Mucosa of stomach (tissue), 1 donor: Measurements from ENCODE around the gene DCBLD2.

Source experiments
- H3K27me3 ChIP-seq: one replicate; pipeline ENCODE4 v1.7.0; 2013; ENCODE audit warnings: mild to moderate bottlenecking, low read length; ENCODE audit not compliant: control insufficient read depth, insufficient read depth
- H3K36me3 ChIP-seq: one replicate; pipeline ENCODE4 v1.7.0; 2013; ENCODE audit warnings: low read length; ENCODE audit not compliant: control insufficient read depth, insufficient read depth
- H3K4me1 ChIP-seq: one replicate; pipeline ENCODE4 v1.7.0; 2013; ENCODE audit warnings: mild to moderate bottlenecking, low read length; ENCODE audit not compliant: control insufficient read depth, insufficient read depth
- H3K4me3 ChIP-seq: one replicate; pipeline ENCODE4 v1.7.0; 2013; ENCODE audit warnings: low read length
- H3K9ac ChIP-seq: one replicate; pipeline ENCODE4 v1.7.0; 2013; ENCODE audit warnings: mild to moderate bottlenecking, low read length, moderate library complexity
- H3K9me3 ChIP-seq: one replicate; pipeline ENCODE4 v1.7.0; 2013; ENCODE audit warnings: mild to moderate bottlenecking, low read length, moderate library complexity; ENCODE audit not compliant: control insufficient read depth
- donor health status: Pancreatic carcinoma.

Gene DCBLD2

GRCh38 chr3:98817547-98818041, 83.9 kb downstream of the DCBLD2 start:
- H3K27me3 ChIP-seq = no peaks in the 10 kb centered on the region
- no peak overlapping the region for H3K4me3 ChIP-seq
- H3K4me1 ChIP-seq = no peaks in the 10 kb centered on the region
- H3K9ac ChIP-seq = no peak overlapping the region
- no peaks in the 10 kb centered on the region for H3K36me3 ChIP-seq
- H3K9me3 ChIP-seq = no peaks in the 10 kb centered on the region

GRCh38 chr3:98814817-98815420, 86.6 kb downstream of the DCBLD2 start:
- H3K4me3 ChIP-seq = no peak overlapping the region
- no peak overlapping the region for H3K9ac ChIP-seq
- no peaks in the 10 kb centered on the region for H3K9me3 ChIP-seq
- H3K36me3 ChIP-seq = no peaks in the 10 kb centered on the region
- no peaks in the 10 kb centered on the region for H3K27me3 ChIP-seq
- H3K4me1 ChIP-seq = no peaks in the 10 kb centered on the region

- Histone ChIP-seq H3K36me3 (no peaks in the 10 kb centered on the region), H3K9me3 (no peaks in the 10 kb centered on the region), H3K4me1 (no peaks in the 10 kb centered on the region), H3K9ac (no peak overlapping the region), H3K4me3 (no peak overlapping the region), H3K27me3 (no peaks in the 10 kb centered on the region)
Measured at GRCh38 chr3:98812851-98813374, 88.6 kb downstream of the DCBLD2 start.

GRCh38 chr3:98811048-98811447, 90.4 kb downstream of the DCBLD2 start:
- Histone ChIP-seq H3K36me3 (no peaks in the 10 kb centered on the region), H3K9ac (no peak overlapping the region), H3K9me3 (no peaks in the 10 kb centered on the region), H3K27me3 (no peaks in the 10 kb centered on the region), H3K4me3 (no peak overlapping the region), H3K4me1 (no peaks in the 10 kb centered on the region)

GRCh38 chr3:98809557-98809956, 91.9 kb downstream of the DCBLD2 start:
- Histone ChIP-seq H3K4me3 (no peak overlapping the region), H3K36me3 (no peaks in the 10 kb centered on the region), H3K9ac (no peak overlapping the region)

GRCh38 chr3:98808071-98808470, 93.4 kb downstream of the DCBLD2 start:
- no peak overlapping the region for H3K9ac ChIP-seq
- no peaks in the 10 kb centered on the region for H3K4me1 ChIP-seq
- H3K4me3 ChIP-seq = no peak overlapping the region
- H3K36me3 ChIP-seq = no peaks in the 10 kb centered on the region
- H3K27me3 ChIP-seq = no peaks in the 10 kb centered on the region
- H3K9me3 ChIP-seq = no peaks in the 10 kb centered on the region

More at GRCh38 chr3:98809557-98809956, 91.9 kb downstream of the DCBLD2 start:
- H3K27me3 ChIP-seq = no peaks in the 10 kb centered on the region
- H3K4me1 ChIP-seq = no peaks in the 10 kb centered on the region
- no peaks in the 10 kb centered on the region for H3K9me3 ChIP-seq

- Histone ChIP-seq H3K36me3 (no peaks in the 10 kb centered on the region), H3K9me3 (no peaks in the 10 kb centered on the region), H3K27me3 (no peaks in the 10 kb centered on the region), H3K4me3 (no peak overlapping the region), H3K9ac (no peak overlapping the region), H3K4me1 (no peaks in the 10 kb centered on the region)
Measured at GRCh38 chr3:98807561-98807960, 93.9 kb downstream of the DCBLD2 start.

- H3K9ac ChIP-seq = no peak overlapping the region
Measured at GRCh38 chr3:98807011-98807410, 94.5 kb downstream of the DCBLD2 start.

GRCh38 chr3:98806521-98806920, 95.0 kb downstream of the DCBLD2 start:
- Histone ChIP-seq H3K9ac (no peak overlapping the region), H3K36me3 (no peaks in the 10 kb centered on the region), H3K4me3 (no peak overlapping the region), H3K27me3 (no peaks in the 10 kb centered on the region), H3K4me1 (no peaks in the 10 kb centered on the region), H3K9me3 (no peaks in the 10 kb centered on the region)

More at GRCh38 chr3:98807011-98807410, 94.5 kb downstream of the DCBLD2 start:
- Histone ChIP-seq H3K36me3 (no peaks in the 10 kb centered on the region), H3K27me3 (no peaks in the 10 kb centered on the region), H3K9me3 (no peaks in the 10 kb centered on the region), H3K4me1 (no peaks in the 10 kb centered on the region), H3K4me3 (no peak overlapping the region)

- H3K36me3 ChIP-seq = no peaks in the 10 kb centered on the region
Measured at GRCh38 chr3:98805571-98805970, 95.9 kb downstream of the DCBLD2 start.

GRCh38 chr3:98801043-98801747, 100.3 kb downstream of the DCBLD2 start:
- H3K9me3 ChIP-seq = no peaks in the 10 kb centered on the region
- no peak overlapping the region for H3K4me3 ChIP-seq
- H3K27me3 ChIP-seq = no peaks in the 10 kb centered on the region
- H3K36me3 ChIP-seq = no peaks in the 10 kb centered on the region
- H3K4me1 ChIP-seq = no peaks in the 10 kb centered on the region
- no peak overlapping the region for H3K9ac ChIP-seq

More at GRCh38 chr3:98805571-98805970, 95.9 kb downstream of the DCBLD2 start:
- no peak overlapping the region for H3K4me3 ChIP-seq
- no peak overlapping the region for H3K9ac ChIP-seq
- H3K27me3 ChIP-seq = no peaks in the 10 kb centered on the region
- H3K9me3 ChIP-seq = no peaks in the 10 kb centered on the region
- H3K4me1 ChIP-seq = no peaks in the 10 kb centered on the region

GRCh38 chr3:98800401-98800800, 101.1 kb downstream of the DCBLD2 start:
- H3K4me1 ChIP-seq = no peaks in the 10 kb centered on the region
- no peak overlapping the region for H3K9ac ChIP-seq
- H3K9me3 ChIP-seq = no peaks in the 10 kb centered on the region
- H3K36me3 ChIP-seq = no peaks in the 10 kb centered on the region
- no peaks in the 10 kb centered on the region for H3K27me3 ChIP-seq
- H3K4me3 ChIP-seq = no peak overlapping the region
